H1 (cell line): ENCODE data around the gene GALNT13. TPM values are rescaled to one million over a fixed set of nuclear protein-coding genes. Genes with fewer than 3 reads are reported as not detected.

Experiments used
- CTCF ChIA-PET: fragments of 300-600 bp; sonication (Branson Sonifier 250); formaldehyde crosslinking; loops from one replicate; lab custom pipeline; 2021; ENCODE audit not compliant: partially characterized antibody; lab: Charles Lee
- POLR2A ChIA-PET: fragments of 300-600 bp; sonication (Branson Sonifier 250); formaldehyde crosslinking; loops from one replicate; lab custom pipeline; 2021; ENCODE audit warnings: inconsistent platforms; ENCODE audit not compliant: partially characterized antibody; lab: Charles Lee
- DNase-seq, 2 experiments: peaks; one replicate each; pipeline versions ENCODE4 v3.0.0 to v3.0.0-alpha.2; 2010 to 2022; ENCODE audit warnings: low spot score in 2 of 2, low read depth in 1 of 2, mixed read lengths in 1 of 2
- FAIRE-seq: peaks from 2 replicates; lab custom pipeline; 2011; peaks lifted over from hg19 to GRCh38; lab: Jason Lieb, UNC
- H2AFZ ChIP-seq: 2 replicates; pipeline ENCODE4 v1.8.1; 2012; ENCODE audit warnings: low read length, inconsistent platforms
- H2AK5ac ChIP-seq: 2 replicates; pipeline ENCODE4 v1.6.1; 2013; ENCODE audit warnings: low read depth, low read length
- H2BK120ac ChIP-seq: replicated peaks from 2 replicates; pipeline ENCODE3; 2013; ENCODE audit warnings: low read depth, low read length, inconsistent platforms
- H2BK12ac ChIP-seq: 2 replicates; pipeline ENCODE4 v1.6.1; 2013; ENCODE audit warnings: low read depth, low read length
- H2BK15ac ChIP-seq: 2 replicates; pipeline ENCODE4 v1.6.1; 2013; ENCODE audit warnings: low read length
- H2BK20ac ChIP-seq: 2 replicates; pipeline ENCODE4 v1.6.1; 2013; ENCODE audit warnings: low read length
- H2BK5ac ChIP-seq: 2 replicates; pipeline ENCODE4 v1.6.1; 2013; ENCODE audit warnings: low read depth, low read length
- H3K14ac ChIP-seq: 2 replicates; pipeline ENCODE4 v1.6.1; 2013; ENCODE audit warnings: inconsistent platforms; ENCODE audit not compliant: insufficient read length
- H3K18ac ChIP-seq: 2 replicates; pipeline ENCODE4 v1.6.1; 2013; ENCODE audit warnings: low read length; ENCODE audit errors: extremely low read depth
- H3K23ac ChIP-seq: 2 replicates; pipeline ENCODE4 v1.6.1; 2013; ENCODE audit warnings: inconsistent platforms; ENCODE audit not compliant: insufficient read length
- H3K23me2 ChIP-seq: 2 replicates; pipeline ENCODE4 v1.6.1; 2013; ENCODE audit warnings: low read depth, low read length
- H3K27ac ChIP-seq: 2 replicates; pipeline ENCODE4 v1.6.1; 2011; ENCODE audit warnings: low read depth, low read length, inconsistent platforms
- H3K27me3 ChIP-seq, 4 experiments: replicated peaks in 1 of 4; 1 replicate in 1 of 4; 2 replicates in 3 of 4; pipeline versions ENCODE4 v1.6.1 to v1.8.1; 2011 to 2013; ENCODE audit warnings: low read length in 3 of 4, mild to moderate bottlenecking in 3 of 4, inconsistent platforms in 2 of 4, mixed read lengths in 2 of 4, moderate library complexity in 1 of 4; ENCODE audit not compliant: control insufficient read depth in 3 of 4, insufficient read depth in 3 of 4; ENCODE audit errors: extremely low read depth in 1 of 4
- H3K36me3 ChIP-seq, 4 experiments: 2 replicates each; pipeline versions ENCODE4 v1.6.1 to v1.8.1; 2011 to 2013; ENCODE audit warnings: mild to moderate bottlenecking in 4 of 4, low read length in 3 of 4, moderate library complexity in 2 of 4, control low read depth in 1 of 4, inconsistent platforms in 1 of 4; ENCODE audit not compliant: insufficient read depth in 4 of 4, control insufficient read depth in 2 of 4
- H3K4ac ChIP-seq: replicated peaks from 2 replicates; pipeline ENCODE3; 2013; ENCODE audit warnings: low read length, low read depth, mixed read lengths, inconsistent platforms; ENCODE audit not compliant: insufficient read length
- H3K4me1 ChIP-seq, 4 experiments: replicated peaks in 1 of 4; 1 replicate in 1 of 4; 2 replicates in 3 of 4; pipeline versions ENCODE4 v1.6.1 to v1.8.1; 2011 to 2013; ENCODE audit warnings: low read length in 3 of 4, inconsistent platforms in 2 of 4, mixed read lengths in 1 of 4; ENCODE audit not compliant: insufficient read depth in 4 of 4, control insufficient read depth in 3 of 4
- H3K4me2 ChIP-seq, 2 experiments: 2 replicates each; pipeline versions ENCODE4 v1.6.1 to v1.8.1; 2011 to 2013; ENCODE audit warnings: low read depth in 2 of 2, low read length in 2 of 2, control low read depth in 1 of 2, inconsistent platforms in 1 of 2, mild to moderate bottlenecking in 1 of 2; ENCODE audit not compliant: insufficient read depth in 1 of 2
- H3K4me3 ChIP-seq, 4 experiments: fragments of 200-600, 300-600 bp in 1 of 4; sonication (generic), shearing (Covaris generic), sonication (Bioruptor Twin) in 1 of 4; 2 replicates each; pipeline versions ENCODE4 v1.5.1 to v1.8.1; 2011 to 2016; ENCODE audit warnings: low read length in 4 of 4, low read depth in 3 of 4, control low read depth in 2 of 4, inconsistent platforms in 2 of 4, mild to moderate bottlenecking in 2 of 4, mixed read lengths in 1 of 4, moderate library complexity in 1 of 4; ENCODE audit not compliant: insufficient read depth in 2 of 4; ENCODE audit errors: extremely low read depth in 1 of 4
- H3K56ac ChIP-seq: replicated peaks from 2 replicates; pipeline ENCODE3; 2013; ENCODE audit warnings: low read depth, mild to moderate bottlenecking, mixed read lengths, low read length, inconsistent platforms; ENCODE audit not compliant: insufficient read length
- H3K79me1 ChIP-seq: 2 replicates; pipeline ENCODE4 v1.6.1; 2013; ENCODE audit warnings: low read depth, low read length, control low read depth
- H3K79me2 ChIP-seq, 2 experiments: 2 replicates each; pipeline versions ENCODE4 v1.6.1 to v1.8.1; 2012 to 2013; ENCODE audit warnings: low read length in 2 of 2, mild to moderate bottlenecking in 2 of 2, inconsistent platforms in 1 of 2; ENCODE audit not compliant: insufficient read depth in 2 of 2, control insufficient read depth in 1 of 2
- H3K9ac ChIP-seq, 4 experiments: replicated peaks in 1 of 4; 1 replicate in 1 of 4; 2 replicates in 3 of 4; pipeline versions ENCODE4 v1.6.1 to v1.8.1; 2011 to 2013; ENCODE audit warnings: low read depth in 3 of 4, low read length in 3 of 4, control low read depth in 2 of 4, mild to moderate bottlenecking in 2 of 4, moderate library complexity in 2 of 4, inconsistent platforms in 1 of 4; ENCODE audit errors: extremely low read depth in 1 of 4
- H3K9me3 ChIP-seq, 2 experiments: 2 replicates each; pipeline versions ENCODE4 v1.6.1 to v1.8.1; 2012 to 2013; ENCODE audit warnings: mild to moderate bottlenecking in 2 of 2, moderate library complexity in 2 of 2, control low read depth in 1 of 2, inconsistent platforms in 1 of 2, low read depth in 1 of 2, low read length in 1 of 2, mixed read lengths in 1 of 2; ENCODE audit not compliant: insufficient read depth in 2 of 2
- H4K20me1 ChIP-seq, 2 experiments: replicated peaks in 1 of 2; 2 replicates each; pipeline versions ENCODE3 to v1.8.1; 2011 to 2013; ENCODE audit warnings: inconsistent platforms in 2 of 2, low read length in 2 of 2, mild to moderate bottlenecking in 1 of 2; ENCODE audit not compliant: insufficient read depth in 2 of 2, control insufficient read depth in 1 of 2
- H4K5ac ChIP-seq: 2 replicates; pipeline ENCODE4 v1.6.1; 2013; ENCODE audit warnings: low read length, low read depth, mixed read lengths, inconsistent platforms; ENCODE audit not compliant: insufficient read length
- H4K8ac ChIP-seq: 2 replicates; pipeline ENCODE4 v1.8.0; 2013; ENCODE audit warnings: mild to moderate bottlenecking, moderate library complexity, low read length, inconsistent platforms; ENCODE audit not compliant: insufficient read depth; ENCODE audit errors: extremely low read depth
- H4K91ac ChIP-seq: replicated peaks from 2 replicates; pipeline ENCODE3; 2013; ENCODE audit warnings: low read length, mixed read lengths, inconsistent platforms; ENCODE audit not compliant: insufficient read length
- CREB1 ChIP-seq: IDR thresholded peaks from 2 replicates; pipeline ENCODE4 v1.6.1; 2012; ENCODE audit warnings: inconsistent platforms
- JUN ChIP-seq: IDR thresholded peaks from 2 replicates; pipeline ENCODE4 v1.6.1; 2011; ENCODE audit warnings: low read depth, mild to moderate bottlenecking, improper control_type of control experiment, low read length
- POLR2A ChIP-seq, 2 experiments: IDR thresholded peaks; 1 replicate in 1 of 2; 2 replicates in 1 of 2; pipeline ENCODE4 v1.6.1; 2011; ENCODE audit warnings: low read depth in 2 of 2, low read length in 2 of 2, mild to moderate bottlenecking in 2 of 2; ENCODE audit errors: control extremely low read depth in 1 of 2
- POLR2AphosphoS5 ChIP-seq: IDR thresholded peaks from 2 replicates; pipeline ENCODE4 v1.6.1; 2011; ENCODE audit warnings: low read depth, low read length
- POU5F1 ChIP-seq: IDR thresholded peaks from 2 replicates; pipeline ENCODE4 v1.6.1; 2011; ENCODE audit warnings: low read depth, mild to moderate bottlenecking, low read length, moderate library complexity
- RNF2 ChIP-seq: fragments of 200-900, 300-1000 bp; sonication (generic); IDR thresholded peaks from 2 replicates; pipeline ENCODE4 v1.7.1; 2016; ENCODE audit warnings: borderline replicate concordance, low read depth, mild to moderate bottlenecking, antibody characterized with exemption, low read length; ENCODE audit not compliant: poor library complexity, severe bottlenecking; ENCODE audit errors: missing control alignments
- SP2 ChIP-seq: IDR thresholded peaks from 2 replicates; pipeline ENCODE4 v1.6.1; 2012; ENCODE audit warnings: mild to moderate bottlenecking, low read length, inconsistent platforms
- SRF ChIP-seq: IDR thresholded peaks from 2 replicates; pipeline ENCODE4 v1.6.1; 2011; ENCODE audit warnings: mild to moderate bottlenecking, low read depth, low read length, moderate library complexity
- YY1 ChIP-seq: IDR thresholded peaks from 2 replicates; pipeline ENCODE4 v1.6.1; 2011; ENCODE audit warnings: low read depth, mild to moderate bottlenecking, low read length
- WGBS, 2 experiments: shearing (Covaris generic) in 1 of 2; methylation state at CpG; one replicate each; pipeline versions ENCODE4 v1.1.6 to v1.1.7; 2013 to 2015; ENCODE audit warnings: low lambda C conversion rate in 2 of 2, mixed read lengths in 2 of 2, inconsistent platforms in 1 of 2, low coverage in 1 of 2, missing lambda C conversion rate in 1 of 2; ENCODE audit not compliant: insufficient replicate concordance in 2 of 2, insufficient coverage in 1 of 2, insufficient read length in 1 of 2; ENCODE audit errors: extremely low coverage in 1 of 2, missing lambda C conversion rate in 1 of 2; 5-methylcytosine and 5-hydroxymethylcytosine counted together
- polyA plus RNA-seq, 7 experiments: library from polyadenylated mRNA; depleted of rRNA in 3 of 7; stranded (reverse) in 5 of 7; unstranded in 2 of 7; fragments of >200 nt in 5 of 7; fragments of 200-250 nt in 2 of 7; gene quantifications; 1 replicate in 5 of 7; 2 replicates in 1 of 7; 4 replicates in 1 of 7; pipeline versions ENCODE4 v1.2.1 to v1.2.3, GENCODE V29; 2011 to 2013; ENCODE audit warnings: missing spikeins in 2 of 7, mixed read lengths in 2 of 7
- total RNA-seq: library from RNA; stranded (reverse); fragmentation: NEBNext Ultra II Directional; extraction: Animal tissue kit (Norgen Biotek cat#: 25700); gene quantifications from 2 replicates; pipeline ENCODE4 v1.2.1, GENCODE V29; 2021

The GALNT13 gene
- total and polyA plus RNA-seq, 2 of the 8 experiments (the other 6 are each of a cell fraction or from before 2014, with no cell fraction given): 3.2 to 9.6 TPM

DNA sequence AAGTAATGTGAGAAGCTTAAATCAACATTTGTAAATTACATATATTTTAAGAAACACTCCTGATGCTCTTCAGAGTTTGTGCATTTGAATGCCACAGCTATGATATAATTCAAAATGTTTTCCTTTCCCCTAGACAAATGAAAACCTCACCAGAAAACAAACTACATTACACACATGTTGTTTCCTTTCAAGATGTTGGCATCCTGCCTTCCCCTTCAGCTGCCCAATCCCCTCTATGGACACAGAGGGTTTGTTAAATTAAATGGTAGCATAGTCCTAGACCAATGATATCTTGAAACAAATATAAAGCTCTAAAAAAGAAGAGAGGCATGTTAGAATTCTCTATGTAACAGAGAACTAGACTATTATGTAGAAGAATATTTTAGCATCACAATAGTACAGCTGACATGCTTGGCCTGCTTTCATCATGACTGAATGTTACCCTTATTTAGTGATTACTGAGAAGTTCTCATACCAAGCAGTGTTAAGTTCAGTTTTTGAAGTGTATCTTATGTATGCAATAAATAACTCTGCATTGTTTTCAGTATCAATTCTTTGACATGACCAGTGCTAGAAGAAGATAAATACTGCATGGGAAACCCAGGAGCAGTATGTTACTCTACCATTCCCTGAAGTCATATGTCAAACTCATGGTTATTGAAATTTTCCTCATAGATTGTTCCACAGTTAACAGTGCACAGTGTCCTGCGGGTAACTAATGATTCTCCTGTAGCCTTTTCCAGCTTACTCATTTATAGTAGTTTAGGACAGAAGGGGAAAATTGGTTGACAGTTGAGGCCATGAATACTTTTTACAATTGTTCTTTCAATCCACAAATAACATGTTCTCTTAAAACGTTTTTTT is 510.4 kb downstream of the GALNT13 start:
- H3K79me1 ChIP-seq: no peaks in the 10 kb centered on the region
- no peaks in the 10 kb centered on the region for H3K9me3 ChIP-seq
- no peak overlapping the region for H2AFZ ChIP-seq
- no peaks in the 10 kb centered on the region for H3K79me2 ChIP-seq
- no peak overlapping the region for H3K27ac ChIP-seq
- H3K4me2 ChIP-seq: no peak overlapping the region
- no peak overlapping the region for H2BK120ac ChIP-seq
- H3K4me1 ChIP-seq: peaks cover 0 to 4% (median 1%) of the 10 kb centered on the region in 4 experiments; a peak in 2 of 7 replicates
- no peaks in the 10 kb centered on the region for H4K20me1 ChIP-seq
- FAIRE-seq: no peak
- no peak overlapping the region for H3K23ac ChIP-seq
- H3K27me3 ChIP-seq: no peaks in the 10 kb centered on the region
- POLR2A ChIA-PET: no interaction called here
- no peak overlapping the region for H2BK15ac ChIP-seq
- no peak overlapping the region for H2BK5ac ChIP-seq
- H2AK5ac ChIP-seq: no peak overlapping the region
- no peak overlapping the region for H3K4ac ChIP-seq
- H3K23me2 ChIP-seq: no peaks in the 10 kb centered on the region
- H3K9ac ChIP-seq: no peak overlapping the region
- no peak overlapping the region for H4K8ac ChIP-seq
- no peak overlapping the region for H3K4me3 ChIP-seq
- TF ChIP-seq JUN (no peak), POU5F1 (no peak), RNF2 (no peak), POLR2A (IDR thresholded peaks at IDR 0.05; ENCODE audit: control extremely low read depth in 1 of 2, low read depth in 2 of 2, low read length in 2 of 2) (no peak), SRF (no peak), CREB1 (no peak), SP2 (no peak), POLR2AphosphoS5 (no peak), YY1 (no peak)
- H2BK20ac ChIP-seq: no peak overlapping the region
- H2BK12ac ChIP-seq: no peak overlapping the region
- CTCF ChIA-PET: interaction anchor here (0.7 to 1.2 kb wide), 4 partner anchors 304 to 885 kb away, joined by 3 to 5 read pairs (median 3); no protein-coding TSS in a partner anchor
- H4K5ac ChIP-seq: no peak overlapping the region
- H3K36me3 ChIP-seq: no peaks in the 10 kb centered on the region; a peak in 1 of 8 replicates
- H3K56ac ChIP-seq: no peak overlapping the region
- H4K91ac ChIP-seq: no peak overlapping the region
- H3K14ac ChIP-seq: no peak overlapping the region
- H3K18ac ChIP-seq: no peak overlapping the region
- 56% methylated on average over 2 of the region's 2 CpGs; no CpG with 5 or more reads in 1 of the 2 experiments for WGBS, 2 experiments
- no peak for DNase-seq
